ENCODE results near the gene DCST1.

Gene DCST1

GRCh38 chr1:155014709-155015508 lies 18.7 kb upstream of the DCST1 start:
- no peak for DNase-seq

- no peak for DNase-seq
These were observed 17.9 kb upstream of the DCST1 start for GRCh38 chr1:155015527-155016230.

GRCh38 chr1:155016231-155016831 lies 17.3 kb upstream of the DCST1 start:
- no peak for DNase-seq

GRCh38 chr1:155017041-155017945 lies 16.3 kb upstream of the DCST1 start:
- DNase-seq: peak; percentile 78 to 87 (median 85)

- no peak for DNase-seq
These were observed 15.7 kb upstream of the DCST1 start for GRCh38 chr1:155017946-155018316.

- no peak for DNase-seq
These were observed 14.8 kb upstream of the DCST1 start for GRCh38 chr1:155018617-155019348.

GRCh38 chr1:155019377-155020245 lies 14.0 kb upstream of the DCST1 start:
- DNase-seq: no peak

- DNase-seq: no peak
These were observed 11.3 kb upstream of the DCST1 start for GRCh38 chr1:155022136-155022926.

GRCh38 chr1:155022927-155023236 lies 10.7 kb upstream of the DCST1 start:
- no peak for DNase-seq

GRCh38 chr1:155023627-155024026 lies 10.0 kb upstream of the DCST1 start:
- DNase-seq: no peak

- DNase-seq: no peak
These were observed 9.3 kb upstream of the DCST1 start for GRCh38 chr1:155024315-155024714.

- DNase-seq: no peak
These were observed 7.5 kb upstream of the DCST1 start for GRCh38 chr1:155026154-155026553.

GRCh38 chr1:155026588-155026987 lies 7.0 kb upstream of the DCST1 start:
- DNase-seq: no peak

GRCh38 chr1:155029513-155030242 lies 3.9 kb upstream of the DCST1 start:
- no peak for DNase-seq

GRCh38 chr1:155030243-155030795 lies 3.3 kb upstream of the DCST1 start:
- no peak for DNase-seq

GRCh38 chr1:155030899-155031298 lies 2.7 kb upstream of the DCST1 start:
- DNase-seq: no peak

GRCh38 chr1:155032886-155033285 lies 738 bp upstream of the DCST1 start:
- no peak for DNase-seq

GRCh38 chr1:155034318-155035208 lies 939 bp downstream of the DCST1 start:
- no peak for DNase-seq
